Endometrium (tissue), 2 donors: ENCODE results near the gene TMEM200A.
"Not testable (repeated sequence)": the region's sequence is repeated elsewhere in the genome, so short reads cannot be mapped to it uniquely, and the experiment has no call there.

Experiments used
- FAIRE-seq: peaks from 2 replicates; lab custom pipeline; 2012; peaks lifted over from hg19 to GRCh38; lab: Jason Lieb, UNC
- donor health status: control.
- donor health status: control.

TMEM200A gene

GRCh38 chr6:130365166-130366106, at the start of gene TMEM200A:
TMEM200A (plus strand) TSS chr6:130366017; CDS start chr6:130440423, 74,406 bp downstream.
- FAIRE-seq = no peak

- no peak for FAIRE-seq
These were observed 44.9 kb upstream of the TMEM200A start for GRCh38 chr6:130320908-130321307.

GRCh38 chr6:130322673-130323268, 43.0 kb upstream of the TMEM200A start:
- peak; percentile 93 for FAIRE-seq

GRCh38 chr6:130324657-130325056, 41.2 kb upstream of the TMEM200A start:
- peak; percentile 63 for FAIRE-seq

GRCh38 chr6:130326496-130326895, 39.3 kb upstream of the TMEM200A start:
- FAIRE-seq = no peak

- peak; percentile 31 for FAIRE-seq
These were observed 28.3 kb upstream of the TMEM200A start for GRCh38 chr6:130337534-130337933.

GRCh38 chr6:130346324-130346723, 19.5 kb upstream of the TMEM200A start:
- not testable (repeated sequence) for FAIRE-seq

- no peak for FAIRE-seq
These were observed 11.5 kb upstream of the TMEM200A start for GRCh38 chr6:130354322-130354721.

GRCh38 chr6:130355572-130355971, 10.2 kb upstream of the TMEM200A start:
- no peak for FAIRE-seq

GRCh38 chr6:130357436-130357835, 8.4 kb upstream of the TMEM200A start:
- FAIRE-seq = no peak

- FAIRE-seq = no peak
These were observed 6.1 kb upstream of the TMEM200A start for GRCh38 chr6:130359736-130360135.

- FAIRE-seq = no peak
These were observed 3.7 kb upstream of the TMEM200A start for GRCh38 chr6:130362128-130362527.

GRCh38 chr6:130364224-130364780, 1.5 kb upstream of the TMEM200A start:
- FAIRE-seq = no peak

- FAIRE-seq = no peak
These were observed 539 bp downstream of the TMEM200A start for GRCh38 chr6:130366107-130367005.

- no peak for FAIRE-seq
These were observed 1.9 kb downstream of the TMEM200A start for GRCh38 chr6:130367767-130368166.

GRCh38 chr6:130368576-130368975, 2.8 kb downstream of the TMEM200A start:
- FAIRE-seq = no peak

GRCh38 chr6:130369831-130370230, 4.0 kb downstream of the TMEM200A start:
- FAIRE-seq = no peak

GRCh38 chr6:130371921-130372420, 6.2 kb downstream of the TMEM200A start:
- no peak for FAIRE-seq

GRCh38 chr6:130372786-130373185, 7.0 kb downstream of the TMEM200A start:
- FAIRE-seq = no peak

- FAIRE-seq = no peak
These were observed 8.2 kb downstream of the TMEM200A start for GRCh38 chr6:130373992-130374391.

GRCh38 chr6:130376936-130377335, 11.1 kb downstream of the TMEM200A start:
- FAIRE-seq = no peak

- FAIRE-seq = no peak
These were observed 11.6 kb downstream of the TMEM200A start for GRCh38 chr6:130377371-130377770.
